HG03520 (cell line): ENCODE data around the gene IGFL1.
"Not testable (repeated sequence)": the region's sequence is repeated elsewhere in the genome, so short reads cannot be mapped to it uniquely, and the experiment has no call there.

Source experiments
- ATAC-seq: cut with Tn5 transposase; IDR thresholded peaks from one replicate; pipeline ENCODE4 v1.9.1; 2021; ENCODE audit warnings: mild to moderate bottlenecking, moderate library complexity; ENCODE audit not compliant: unreplicated experiment

The IGFL1 gene

GRCh38 chr19:46221981-46222610 is 7.4 kb upstream of the IGFL1 start:
- ATAC-seq = no peak

- not testable (repeated sequence) for ATAC-seq
These were observed 5.8 kb upstream of the IGFL1 start for GRCh38 chr19:46223787-46224186.

GRCh38 chr19:46224773-46225172 is 4.8 kb upstream of the IGFL1 start:
- ATAC-seq = no peak

GRCh38 chr19:46225558-46226004 is 4.0 kb upstream of the IGFL1 start:
- no peak for ATAC-seq

- no peak for ATAC-seq
These were observed 3.0 kb upstream of the IGFL1 start for GRCh38 chr19:46226438-46226973.

GRCh38 chr19:46232029-46232428 is 2.5 kb downstream of the IGFL1 start:
- ATAC-seq = no peak

GRCh38 chr19:46232468-46232867 is 2.9 kb downstream of the IGFL1 start:
- ATAC-seq = no peak

GRCh38 chr19:46232938-46233621 is 3.5 kb downstream of the IGFL1 start:
- no peak for ATAC-seq

GRCh38 chr19:46233871-46234270 is 4.3 kb downstream of the IGFL1 start:
- not testable (repeated sequence) for ATAC-seq

- not testable (repeated sequence) for ATAC-seq
These were observed 8.6 kb downstream of the IGFL1 start for GRCh38 chr19:46238141-46238540.

GRCh38 chr19:46239193-46240024 is 9.9 kb downstream of the IGFL1 start:
- ATAC-seq = no peak

GRCh38 chr19:46240693-46241092 is 11.2 kb downstream of the IGFL1 start:
- no peak for ATAC-seq

GRCh38 chr19:46241626-46242025 is 12.1 kb downstream of the IGFL1 start:
- ATAC-seq = no peak

- ATAC-seq = not testable (repeated sequence)
These were observed 13.6 kb downstream of the IGFL1 start for GRCh38 chr19:46243081-46243654.

- ATAC-seq = no peak
These were observed 20.7 kb downstream of the IGFL1 start for GRCh38 chr19:46250076-46250735.

GRCh38 chr19:46251416-46251815 is 21.9 kb downstream of the IGFL1 start:
- no peak for ATAC-seq

GRCh38 chr19:46254776-46255175 is 25.2 kb downstream of the IGFL1 start:
- no peak for ATAC-seq

GRCh38 chr19:46256855-46257254 is 27.3 kb downstream of the IGFL1 start:
- no peak for ATAC-seq

- not testable (repeated sequence) for ATAC-seq
These were observed 32.0 kb downstream of the IGFL1 start for GRCh38 chr19:46261501-46261900.

- ATAC-seq = not testable (repeated sequence)
These were observed 33.2 kb downstream of the IGFL1 start for GRCh38 chr19:46262684-46263296.
